Panc1 (cell line): ENCODE data around the gene ZBTB20. TPM values are rescaled to one million over a fixed set of nuclear protein-coding genes. Genes with fewer than 3 reads are reported as not detected.

ENCODE experiments used
- ATAC-seq: fragments of 200-7000 bp; cut with Tn5 transposase; 2 replicates; pipeline ENCODE4 v1.9.1; 2020; ENCODE audit warnings: mild to moderate bottlenecking, moderate library complexity
- BruUV-seq: library from RNA; stranded (reverse); fragments of 400-500 nt; replicated peaks from 2 replicates; lab custom pipeline; 2021; lab: Mats Ljungman, UMichigan
- CTCF ChIA-PET: fragments of 300-600 bp; sonication (Branson Sonifier 250); formaldehyde crosslinking; loops from one replicate; lab custom pipeline; 2022; ENCODE audit warnings: antibody characterized with exemption; lab: Charles Lee
- POLR2A ChIA-PET: fragments of 300-600 bp; sonication (Branson Sonifier 250); formaldehyde crosslinking; loops from one replicate; lab custom pipeline; 2022; ENCODE audit warnings: antibody characterized with exemption; lab: Charles Lee
- DNase-seq: peaks from one replicate; pipeline ENCODE4 v3.0.0-alpha.2; 2010; ENCODE audit warnings: low read depth, low spot score
- H3K27ac ChIP-seq: 2 replicates; pipeline ENCODE4 v1.5.1; 2011; ENCODE audit warnings: mild to moderate bottlenecking, low read length, inconsistent platforms
- H3K27me3 ChIP-seq: fragments of 200-500 bp; sonication (Bioruptor generic); 2 replicates; pipeline ENCODE4 v1.6.0; 2014; ENCODE audit warnings: low read length, inconsistent platforms; ENCODE audit not compliant: control insufficient read depth, insufficient read depth
- H3K36me3 ChIP-seq: fragments of 200-500 bp; sonication (Bioruptor generic); 2 replicates; pipeline ENCODE4 v1.5.1; 2014; ENCODE audit warnings: inconsistent platforms, mild to moderate bottlenecking, low read length, moderate library complexity; ENCODE audit not compliant: control insufficient read depth, insufficient read depth
- H3K4me1 ChIP-seq: 2 replicates; pipeline ENCODE4 v1.5.1; 2011; ENCODE audit warnings: inconsistent platforms, mild to moderate bottlenecking, low read length, moderate library complexity; ENCODE audit not compliant: control insufficient read depth, insufficient read depth
- H3K4me3 ChIP-seq, 2 experiments: 2 replicates each; pipeline ENCODE4 v1.5.1; 2011 to 2012; ENCODE audit warnings: low read depth in 2 of 2, low read length in 2 of 2, mild to moderate bottlenecking in 2 of 2, inconsistent platforms in 1 of 2, moderate library complexity in 1 of 2
- H3K9me3 ChIP-seq: fragments of 200-500 bp; sonication (Bioruptor generic); 2 replicates; pipeline ENCODE4 v1.5.1; 2014; ENCODE audit warnings: low read depth, mild to moderate bottlenecking, inconsistent platforms, low read length, moderate library complexity; ENCODE audit not compliant: control insufficient read depth, insufficient read depth
- POLR2AphosphoS5 ChIP-seq: IDR thresholded peaks from 2 replicates; pipeline ENCODE4 v1.6.1; 2012; ENCODE audit warnings: mild to moderate bottlenecking, low read depth, low read length, moderate library complexity
- SIN3A ChIP-seq: IDR thresholded peaks from 2 replicates; pipeline ENCODE4 v1.6.1; 2012; ENCODE audit warnings: low read depth, mild to moderate bottlenecking, low read length, moderate library complexity, borderline replicate concordance; ENCODE audit not compliant: insufficient read depth
- TCF7L2 ChIP-seq: IDR thresholded peaks from 2 replicates; pipeline ENCODE4 v1.6.1; 2011; ENCODE audit warnings: mild to moderate bottlenecking, low read depth, low read length, inconsistent platforms
- in situ Hi-C: cut with HindIII; loops from 2 replicates; pipeline ENCODE4 v1.10.0; 2016; ENCODE audit warnings: low sequenced_read_pairs, low pct_unique_long_range_greater_than_20kb
- intact Hi-C: fragments of 100-400 bp; cut with micrococcal nuclease; formaldehyde crosslinking; loops from one replicate; pipeline ENCODE4 v1.10.0; 2022; ENCODE audit not compliant: unreplicated experiment
- total RNA-seq: library from RNA; stranded (reverse); gene quantifications from one replicate; pipeline ENCODE4 v1.2.1, GENCODE V29; 2021; ENCODE audit not compliant: unreplicated experiment
- TF ChIP-seq, protein P1 (sequence below): fragments of 450-650 bp; IDR thresholded peaks from 2 replicates; pipeline ENCODE4 v1.5.1; 2017; ENCODE audit warnings: mild to moderate bottlenecking
- TF ChIP-seq, protein P2 (sequence below), 2 experiments: IDR thresholded peaks; 2 replicates each; pipeline ENCODE4 v1.6.1; 2011 to 2012; ENCODE audit warnings: low read depth in 2 of 2, control low read depth in 1 of 2, low read length in 1 of 2, mild to moderate bottlenecking in 1 of 2, moderate library complexity in 1 of 2; ENCODE audit not compliant: insufficient read depth in 1 of 2

Gene ZBTB20
- total RNA-seq, 1 experiment from 2014 or later: 4.1 TPM

DNA sequence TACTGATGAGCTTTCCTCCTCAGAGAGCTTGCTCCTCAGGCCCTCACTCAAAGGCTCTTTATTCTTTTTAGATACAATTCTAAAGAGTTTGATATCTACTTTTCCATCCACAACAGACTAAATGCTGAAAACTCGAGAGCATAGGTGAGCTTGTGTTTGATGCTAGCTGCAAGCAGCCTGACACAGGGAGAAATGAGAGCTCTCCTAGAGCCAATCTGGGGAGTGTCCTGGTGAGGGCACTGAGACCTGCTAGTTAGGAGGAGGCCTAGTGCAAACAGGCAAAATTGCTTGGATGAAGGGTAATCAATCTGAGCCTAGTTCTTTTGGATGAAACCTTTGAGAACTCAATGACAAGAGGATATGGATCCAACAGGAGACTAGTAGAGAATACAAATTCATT, 300.8 kb downstream of the ZBTB20 start:
- BruUV-seq: no TSS peak
- ATAC-seq (no peak), DNase-seq (no peak)
- no peak for TF ChIP-seq TCF7L2
- TF ChIP-seq, protein P1, sequence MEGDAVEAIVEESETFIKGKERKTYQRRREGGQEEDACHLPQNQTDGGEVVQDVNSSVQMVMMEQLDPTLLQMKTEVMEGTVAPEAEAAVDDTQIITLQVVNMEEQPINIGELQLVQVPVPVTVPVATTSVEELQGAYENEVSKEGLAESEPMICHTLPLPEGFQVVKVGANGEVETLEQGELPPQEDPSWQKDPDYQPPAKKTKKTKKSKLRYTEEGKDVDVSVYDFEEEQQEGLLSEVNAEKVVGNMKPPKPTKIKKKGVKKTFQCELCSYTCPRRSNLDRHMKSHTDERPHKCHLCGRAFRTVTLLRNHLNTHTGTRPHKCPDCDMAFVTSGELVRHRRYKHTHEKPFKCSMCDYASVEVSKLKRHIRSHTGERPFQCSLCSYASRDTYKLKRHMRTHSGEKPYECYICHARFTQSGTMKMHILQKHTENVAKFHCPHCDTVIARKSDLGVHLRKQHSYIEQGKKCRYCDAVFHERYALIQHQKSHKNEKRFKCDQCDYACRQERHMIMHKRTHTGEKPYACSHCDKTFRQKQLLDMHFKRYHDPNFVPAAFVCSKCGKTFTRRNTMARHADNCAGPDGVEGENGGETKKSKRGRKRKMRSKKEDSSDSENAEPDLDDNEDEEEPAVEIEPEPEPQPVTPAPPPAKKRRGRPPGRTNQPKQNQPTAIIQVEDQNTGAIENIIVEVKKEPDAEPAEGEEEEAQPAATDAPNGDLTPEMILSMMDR: no peak
- no peak for TF ChIP-seq SIN3A
- TF ChIP-seq POLR2AphosphoS5: no peak
- TF ChIP-seq, protein P2, sequence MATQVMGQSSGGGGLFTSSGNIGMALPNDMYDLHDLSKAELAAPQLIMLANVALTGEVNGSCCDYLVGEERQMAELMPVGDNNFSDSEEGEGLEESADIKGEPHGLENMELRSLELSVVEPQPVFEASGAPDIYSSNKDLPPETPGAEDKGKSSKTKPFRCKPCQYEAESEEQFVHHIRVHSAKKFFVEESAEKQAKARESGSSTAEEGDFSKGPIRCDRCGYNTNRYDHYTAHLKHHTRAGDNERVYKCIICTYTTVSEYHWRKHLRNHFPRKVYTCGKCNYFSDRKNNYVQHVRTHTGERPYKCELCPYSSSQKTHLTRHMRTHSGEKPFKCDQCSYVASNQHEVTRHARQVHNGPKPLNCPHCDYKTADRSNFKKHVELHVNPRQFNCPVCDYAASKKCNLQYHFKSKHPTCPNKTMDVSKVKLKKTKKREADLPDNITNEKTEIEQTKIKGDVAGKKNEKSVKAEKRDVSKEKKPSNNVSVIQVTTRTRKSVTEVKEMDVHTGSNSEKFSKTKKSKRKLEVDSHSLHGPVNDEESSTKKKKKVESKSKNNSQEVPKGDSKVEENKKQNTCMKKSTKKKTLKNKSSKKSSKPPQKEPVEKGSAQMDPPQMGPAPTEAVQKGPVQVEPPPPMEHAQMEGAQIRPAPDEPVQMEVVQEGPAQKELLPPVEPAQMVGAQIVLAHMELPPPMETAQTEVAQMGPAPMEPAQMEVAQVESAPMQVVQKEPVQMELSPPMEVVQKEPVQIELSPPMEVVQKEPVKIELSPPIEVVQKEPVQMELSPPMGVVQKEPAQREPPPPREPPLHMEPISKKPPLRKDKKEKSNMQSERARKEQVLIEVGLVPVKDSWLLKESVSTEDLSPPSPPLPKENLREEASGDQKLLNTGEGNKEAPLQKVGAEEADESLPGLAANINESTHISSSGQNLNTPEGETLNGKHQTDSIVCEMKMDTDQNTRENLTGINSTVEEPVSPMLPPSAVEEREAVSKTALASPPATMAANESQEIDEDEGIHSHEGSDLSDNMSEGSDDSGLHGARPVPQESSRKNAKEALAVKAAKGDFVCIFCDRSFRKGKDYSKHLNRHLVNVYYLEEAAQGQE (IDR thresholded peaks at IDR 0.05; ENCODE audit: insufficient read depth in 1 of 2, low read depth in 2 of 2, low read length in 1 of 2): no peak
- ChIA-PET CTCF (no interaction called here), POLR2A (no interaction called here)
- Histone ChIP-seq H3K27me3 (no peaks in the 10 kb centered on the region), H3K4me3 (no peak overlapping the region), H3K4me1 (no peaks in the 10 kb centered on the region), H3K27ac (no peak overlapping the region), H3K36me3 (no peaks in the 10 kb centered on the region), H3K9me3 (peaks cover 2% of the 10 kb centered on the region; the same call in 1 of the 2 replicates)
- intact Hi-C loops (no loop called here), in situ Hi-C loops (no loop called here)

DNA sequence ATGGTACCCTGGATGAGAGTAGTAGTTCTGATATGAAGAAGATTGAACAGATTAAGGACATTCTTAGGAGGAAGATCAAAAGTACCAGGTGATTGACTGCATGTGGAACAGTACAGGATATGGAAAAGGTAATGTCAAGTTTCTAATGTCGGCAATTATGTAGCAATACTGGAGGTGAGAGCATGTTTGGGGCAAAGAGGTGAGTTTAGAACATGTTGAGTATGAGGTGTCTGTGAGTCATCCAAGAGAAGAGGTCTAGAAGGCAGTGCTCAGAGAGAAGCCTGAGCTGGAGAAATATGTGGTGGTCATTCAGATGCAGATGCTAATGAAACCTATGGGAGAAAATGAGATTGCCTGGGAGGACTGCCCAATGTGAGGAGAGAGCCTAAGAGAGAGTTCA, 305.6 kb downstream of the ZBTB20 start:
- H3K27ac ChIP-seq: no peak overlapping the region
- TF ChIP-seq POLR2AphosphoS5: no peak
- TF ChIP-seq SIN3A: no peak
- no peak for TF ChIP-seq TCF7L2
- TF ChIP-seq, protein P1: no peak
- TF ChIP-seq, protein P2 (IDR thresholded peaks at IDR 0.05; ENCODE audit: insufficient read depth in 1 of 2, low read depth in 2 of 2, low read length in 1 of 2): no peak
- CTCF ChIA-PET: no interaction called here
- H3K27me3 ChIP-seq: no peaks in the 10 kb centered on the region
- BruUV-seq: no TSS peak
- POLR2A ChIA-PET: no interaction called here
- H3K9me3 ChIP-seq: peaks cover 4% of the 10 kb centered on the region; the same call in 1 of the 2 replicates
- intact Hi-C loops: no loop called here
- DNase-seq (no peak), ATAC-seq (no peak)
- no peaks in the 10 kb centered on the region for H3K36me3 ChIP-seq
- no peak overlapping the region for H3K4me3 ChIP-seq
- in situ Hi-C loops: no loop called here
- H3K4me1 ChIP-seq: no peaks in the 10 kb centered on the region
